Vagina (tissue), 2 donors: ENCODE results near the gene NUTM1.

Source experiments
- POLR2A ChIP-seq, 2 donors: fragments of 450-650 bp; IDR thresholded peaks; one replicate each; pipeline ENCODE4 v1.6.1; 2017; ENCODE audit warnings: antibody characterized with exemption in 2 of 2, mild to moderate bottlenecking in 2 of 2, moderate library complexity in 2 of 2
- POLR2AphosphoS5 ChIP-seq, 2 donors: sonication (generic); formaldehyde crosslinking; IDR thresholded peaks; one replicate each; pipeline ENCODE4 v1.9.0; 2017; ENCODE audit warnings: antibody characterized with exemption in 2 of 2, mild to moderate bottlenecking in 2 of 2, low read depth in 1 of 2; ENCODE audit not compliant: insufficient read depth in 1 of 2
- TF ChIP-seq, protein P1 (sequence below), 3 experiments: fragments of 450-650 bp in 2 of 3; fragments of 200-600 bp in 1 of 3; sonication (generic) in 1 of 3; IDR thresholded peaks; one replicate each; pipeline ENCODE4 v1.5.1; 2017 to 2019; ENCODE audit warnings: antibody characterized with exemption in 3 of 3, mild to moderate bottlenecking in 2 of 3, moderate library complexity in 2 of 3

DNA sequence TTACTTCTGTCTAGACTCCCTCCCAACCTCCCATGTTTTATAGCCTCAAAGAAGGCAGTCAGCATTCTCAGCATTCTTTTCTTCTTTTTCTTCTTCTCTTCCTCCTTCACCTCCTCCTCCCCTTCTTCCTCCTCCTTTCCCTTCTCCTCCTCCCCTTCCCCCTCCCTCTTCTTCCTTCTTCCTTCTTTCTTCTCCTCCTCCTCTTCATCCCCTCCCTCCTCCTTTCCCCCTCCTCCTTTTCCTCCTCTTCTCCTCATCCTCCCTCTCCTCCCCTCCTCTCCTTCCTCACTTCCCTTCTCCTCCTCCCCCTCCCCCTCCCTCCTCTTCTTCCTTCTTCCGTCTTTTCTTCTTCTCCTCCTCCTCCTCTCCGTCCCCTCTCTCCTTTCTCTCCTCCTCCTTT lies 27.5 kb downstream of the NUTM1 start:
- TF ChIP-seq, protein P1, sequence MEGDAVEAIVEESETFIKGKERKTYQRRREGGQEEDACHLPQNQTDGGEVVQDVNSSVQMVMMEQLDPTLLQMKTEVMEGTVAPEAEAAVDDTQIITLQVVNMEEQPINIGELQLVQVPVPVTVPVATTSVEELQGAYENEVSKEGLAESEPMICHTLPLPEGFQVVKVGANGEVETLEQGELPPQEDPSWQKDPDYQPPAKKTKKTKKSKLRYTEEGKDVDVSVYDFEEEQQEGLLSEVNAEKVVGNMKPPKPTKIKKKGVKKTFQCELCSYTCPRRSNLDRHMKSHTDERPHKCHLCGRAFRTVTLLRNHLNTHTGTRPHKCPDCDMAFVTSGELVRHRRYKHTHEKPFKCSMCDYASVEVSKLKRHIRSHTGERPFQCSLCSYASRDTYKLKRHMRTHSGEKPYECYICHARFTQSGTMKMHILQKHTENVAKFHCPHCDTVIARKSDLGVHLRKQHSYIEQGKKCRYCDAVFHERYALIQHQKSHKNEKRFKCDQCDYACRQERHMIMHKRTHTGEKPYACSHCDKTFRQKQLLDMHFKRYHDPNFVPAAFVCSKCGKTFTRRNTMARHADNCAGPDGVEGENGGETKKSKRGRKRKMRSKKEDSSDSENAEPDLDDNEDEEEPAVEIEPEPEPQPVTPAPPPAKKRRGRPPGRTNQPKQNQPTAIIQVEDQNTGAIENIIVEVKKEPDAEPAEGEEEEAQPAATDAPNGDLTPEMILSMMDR (IDR thresholded peaks at IDR 0.05) = no peak
- TF ChIP-seq POLR2A (IDR thresholded peaks at IDR 0.05) = no peak
- TF ChIP-seq POLR2AphosphoS5 (IDR thresholded peaks at IDR 0.05; ENCODE audit: insufficient read depth in 1 of 2, low read depth in 1 of 2) = no peak
